Measurements from ENCODE around the gene PRC1. TPM values are rescaled to one million over a fixed set of nuclear protein-coding genes. Genes with fewer than 3 reads are reported as not detected.

PRC1 gene
- total RNA-seq, 4 donors from 2014 or later: 4.0 to 5.8 (median 4.6) TPM

GRCh38 chr15:90994059-90994416 is 297 bp downstream of the PRC1 start:
- peaks cover 0 to 21% (median 19%) of the 10 kb centered on the region in 4 donors for H3K4me1 ChIP-seq

GRCh38 chr15:90991587-90992285 is 2.6 kb downstream of the PRC1 start:
- intact Hi-C loops (cut with DNase I): loop anchor here (5.0 kb wide), 1 partner anchor 34 kb away; no protein-coding TSS in a partner anchor
- peaks cover 0 to 21% (median 19%) of the 10 kb centered on the region in 4 donors for H3K4me1 ChIP-seq
- no peaks in the 10 kb centered on the region for H3K9me3 ChIP-seq
- DNase-seq (ENCODE audit: extremely low spot score): no peak
- 92% methylated on average over 6 of the region's 6 CpGs for WGBS
- H3K27me3 ChIP-seq: no peaks in the 10 kb centered on the region
- TF ChIP-seq EP300 (IDR thresholded peaks at IDR 0.05) (no peak), POLR2A (IDR thresholded peaks at IDR 0.05; ENCODE audit: low read depth) (no peak), POLR2AphosphoS5 (IDR thresholded peaks at IDR 0.05) (no peak), CTCF (IDR thresholded peaks at IDR 0.05) (no peak)
- no peaks in the 10 kb centered on the region for H3K36me3 ChIP-seq
- H3K27ac ChIP-seq (replicated peaks in 1 of 4): no peak overlapping the region
- no peak overlapping the region for H3K4me3 ChIP-seq

More at GRCh38 chr15:90994059-90994416, 297 bp downstream of the PRC1 start:
- peak overlapping the region; percentile 79 to 92 (median 87) for H3K4me3 ChIP-seq
- H3K36me3 ChIP-seq: peaks cover 7 to 16% (median 13%) of the 10 kb centered on the region in 4 donors
- intact Hi-C loops (cut with DNase I): loop anchor here (2.0 to 5.0 kb wide), 2 partner anchors 29 to 37 kb away; partner anchors contain the start of gene VPS33B
- no peaks in the 10 kb centered on the region for H3K9me3 ChIP-seq
- peak overlapping the region; percentile 88 to 93 (median 89) for H3K27ac ChIP-seq (replicated peaks in 1 of 4)
- H3K27me3 ChIP-seq: no peaks in the 10 kb centered on the region
- DNase-seq (ENCODE audit: extremely low spot score): no peak
- 2% methylated on average over 17 of the region's 50 CpGs for WGBS
- TF ChIP-seq POLR2AphosphoS5 (IDR thresholded peaks at IDR 0.05) (no peak), POLR2A (IDR thresholded peaks at IDR 0.05; ENCODE audit: low read depth) (no peak), CTCF (IDR thresholded peaks at IDR 0.05) (no peak), EP300 (IDR thresholded peaks at IDR 0.05) (no peak)

- no peaks in the 10 kb centered on the region for H3K36me3 ChIP-seq
- intact Hi-C loops (cut with DNase I): loop anchor here (5.0 kb wide), 1 partner anchor 33 kb away; no protein-coding TSS in a partner anchor
- H3K9me3 ChIP-seq: no peaks in the 10 kb centered on the region
- peaks cover 0 to 20% (median 18%) of the 10 kb centered on the region in 4 donors for H3K4me1 ChIP-seq
- no peaks in the 10 kb centered on the region for H3K27me3 ChIP-seq
- no peak for TF ChIP-seq EP300 (IDR thresholded peaks at IDR 0.05)
- no peak for TF ChIP-seq POLR2AphosphoS5 (IDR thresholded peaks at IDR 0.05)
- no peak for TF ChIP-seq POLR2A (IDR thresholded peaks at IDR 0.05; ENCODE audit: low read depth)
- no peak for TF ChIP-seq CTCF (IDR thresholded peaks at IDR 0.05)
- H3K4me3 ChIP-seq: no peak overlapping the region
- WGBS: 93% methylated on average over 4 of the region's 4 CpGs
- no peak for DNase-seq (ENCODE audit: extremely low spot score)
- H3K27ac ChIP-seq (replicated peaks in 1 of 4): no peak overlapping the region
Measured at GRCh38 chr15:90990446-90990845, 3.9 kb downstream of the PRC1 start.

GRCh38 chr15:90989040-90989768 is 5.1 kb downstream of the PRC1 start:
- no peak overlapping the region for H3K27ac ChIP-seq (replicated peaks in 1 of 4)
- 81% methylated on average over 7 of the region's 7 CpGs for WGBS

More at GRCh38 chr15:90989040-90989768, 5.1 kb downstream of the PRC1 start:
- intact Hi-C loops (cut with DNase I): no loop called here
- Histone ChIP-seq H3K27me3 (no peaks in the 10 kb centered on the region), H3K9me3 (no peaks in the 10 kb centered on the region), H3K4me1 (peaks cover 0 to 12% (median 11%) of the 10 kb centered on the region in 4 donors), H3K4me3 (no peak overlapping the region), H3K36me3 (no peaks in the 10 kb centered on the region)
- DNase-seq (ENCODE audit: extremely low spot score): no peak
- TF ChIP-seq POLR2A (IDR thresholded peaks at IDR 0.05; ENCODE audit: low read depth): no peak
- TF ChIP-seq POLR2AphosphoS5 (IDR thresholded peaks at IDR 0.05): no peak
- TF ChIP-seq EP300 (IDR thresholded peaks at IDR 0.05): no peak
- TF ChIP-seq CTCF (IDR thresholded peaks at IDR 0.05): no peak
